Fibroblast of the aortic adventitia (primary cell): Measurements from ENCODE around the gene IRF7. TPM values are rescaled to one million over a fixed set of nuclear protein-coding genes. Genes with fewer than 3 reads are reported as not detected.

Experiments used
- DNase-seq: peaks from one replicate; pipeline ENCODE4 v3.0.0-alpha.2; 2010; ENCODE audit warnings: low read depth
- H3K4me3 ChIP-seq: 2 replicates; pipeline ENCODE4 v1.5.1; 2011; ENCODE audit warnings: low read depth, mild to moderate bottlenecking, control low read depth, low read length, moderate library complexity
- total RNA-seq: library from RNA; depleted of rRNA; stranded (reverse); fragments of >200 nt; gene quantifications from 2 replicates; pipeline ENCODE4 v1.2.3, GENCODE V29; 2012; ENCODE audit warnings: low replicate concordance
- TF ChIP-seq, protein P1 (sequence below): IDR thresholded peaks from 2 replicates; pipeline ENCODE4 v1.5.1; 2011; ENCODE audit warnings: mild to moderate bottlenecking, low read length, control low read depth, inconsistent platforms; ENCODE audit not compliant: insufficient read depth

IRF7 gene
- total RNA-seq, 1 donor: 6.8 TPM

- DNase-seq: no peak
- no peak overlapping the region for H3K4me3 ChIP-seq
- TF ChIP-seq, protein P1, sequence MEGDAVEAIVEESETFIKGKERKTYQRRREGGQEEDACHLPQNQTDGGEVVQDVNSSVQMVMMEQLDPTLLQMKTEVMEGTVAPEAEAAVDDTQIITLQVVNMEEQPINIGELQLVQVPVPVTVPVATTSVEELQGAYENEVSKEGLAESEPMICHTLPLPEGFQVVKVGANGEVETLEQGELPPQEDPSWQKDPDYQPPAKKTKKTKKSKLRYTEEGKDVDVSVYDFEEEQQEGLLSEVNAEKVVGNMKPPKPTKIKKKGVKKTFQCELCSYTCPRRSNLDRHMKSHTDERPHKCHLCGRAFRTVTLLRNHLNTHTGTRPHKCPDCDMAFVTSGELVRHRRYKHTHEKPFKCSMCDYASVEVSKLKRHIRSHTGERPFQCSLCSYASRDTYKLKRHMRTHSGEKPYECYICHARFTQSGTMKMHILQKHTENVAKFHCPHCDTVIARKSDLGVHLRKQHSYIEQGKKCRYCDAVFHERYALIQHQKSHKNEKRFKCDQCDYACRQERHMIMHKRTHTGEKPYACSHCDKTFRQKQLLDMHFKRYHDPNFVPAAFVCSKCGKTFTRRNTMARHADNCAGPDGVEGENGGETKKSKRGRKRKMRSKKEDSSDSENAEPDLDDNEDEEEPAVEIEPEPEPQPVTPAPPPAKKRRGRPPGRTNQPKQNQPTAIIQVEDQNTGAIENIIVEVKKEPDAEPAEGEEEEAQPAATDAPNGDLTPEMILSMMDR: no peak
These were observed 4.5 kb downstream of the IRF7 start for GRCh38 chr11:611001-611996.

- DNase-seq: no peak
- TF ChIP-seq, protein P1: no peak
- no peak overlapping the region for H3K4me3 ChIP-seq
These were observed 5.5 kb downstream of the IRF7 start for GRCh38 chr11:610146-610801.

DNA sequence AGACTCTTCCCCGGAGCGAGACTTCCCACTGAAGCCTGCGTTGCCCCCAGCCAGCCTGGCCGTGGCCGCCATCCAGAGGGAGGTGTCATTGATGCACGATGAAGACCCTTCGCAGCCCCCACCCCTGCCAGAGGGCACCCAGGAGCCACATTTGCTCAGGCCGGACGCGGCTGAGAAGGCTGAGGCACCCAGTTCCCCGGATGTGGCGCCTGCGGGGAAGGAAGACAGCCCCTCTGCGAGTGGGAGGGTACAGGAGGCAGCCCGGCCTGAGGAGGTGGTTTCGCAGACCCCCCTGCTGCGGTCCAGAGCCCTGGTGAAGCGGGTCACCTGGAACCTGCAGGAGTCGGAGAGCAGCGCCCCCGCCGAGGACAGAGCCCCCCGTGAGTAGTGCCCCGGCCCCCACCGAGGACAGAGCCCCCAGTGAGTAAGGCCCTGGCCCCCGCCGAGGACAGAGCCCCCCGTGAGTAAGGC is 6.4 kb downstream of the IRF7 start:
- no peak overlapping the region for H3K4me3 ChIP-seq
- TF ChIP-seq, protein P1: no peak
- no peak for DNase-seq

DNA sequence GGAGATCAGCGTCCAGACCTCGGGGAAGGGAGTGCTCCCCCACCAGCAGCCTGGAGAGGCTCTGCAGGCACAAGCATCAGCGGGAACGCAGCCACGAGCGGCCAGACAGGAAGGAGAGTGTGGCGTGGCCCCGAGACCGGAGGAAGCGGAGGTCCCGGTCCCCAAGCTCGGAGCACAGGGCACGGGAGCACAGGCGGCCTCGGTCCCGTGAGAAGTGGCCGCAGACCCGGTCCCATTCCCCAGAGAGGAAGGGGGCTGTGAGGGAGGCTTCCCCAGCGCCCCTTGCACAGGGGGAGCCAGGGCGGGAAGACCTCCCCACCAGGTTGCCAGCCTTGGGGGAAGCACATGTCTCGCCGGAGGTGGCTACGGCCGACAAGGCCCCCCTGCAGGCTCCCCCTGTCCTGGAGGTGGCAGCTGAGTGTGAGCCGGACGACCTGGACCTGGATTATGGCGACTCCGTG is 6.9 kb downstream of the IRF7 start:
- H3K4me3 ChIP-seq: no peak overlapping the region
- DNase-seq: no peak
- TF ChIP-seq, protein P1: no peak

DNA sequence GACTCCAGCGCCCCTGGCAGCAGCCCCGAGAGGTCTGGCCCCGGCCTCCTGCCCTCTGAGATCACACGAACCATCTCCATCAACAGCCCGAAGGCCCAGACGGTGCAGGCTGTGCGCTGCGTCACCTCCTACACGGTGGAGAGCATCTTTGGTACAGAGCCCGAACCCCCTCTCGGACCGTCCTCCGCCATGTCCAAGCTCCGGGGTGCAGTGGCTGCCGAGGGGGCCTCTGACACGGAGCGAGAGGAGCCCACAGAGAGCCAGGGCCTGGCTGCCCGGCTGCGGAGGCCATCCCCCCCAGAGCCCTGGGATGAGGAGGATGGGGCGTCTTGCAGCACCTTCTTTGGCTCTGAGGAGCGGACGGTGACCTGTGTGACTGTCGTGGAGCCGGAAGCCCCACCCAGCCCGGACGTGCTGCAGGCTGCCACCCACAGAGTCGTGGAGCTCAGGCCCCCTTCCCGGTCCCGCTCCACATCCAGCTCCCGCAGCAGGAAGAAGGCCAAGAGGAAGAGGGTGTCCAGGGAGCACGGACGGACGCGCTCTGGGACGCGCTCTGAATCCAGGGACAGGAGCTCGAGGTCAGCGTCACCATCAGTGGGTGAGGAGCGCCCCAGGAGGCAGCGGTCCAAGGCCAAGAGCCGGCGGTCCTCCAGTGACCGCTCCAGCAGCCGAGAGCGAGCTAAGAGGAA is 7.6 kb downstream of the IRF7 start:
- TF ChIP-seq, protein P1: no peak
- no peak overlapping the region for H3K4me3 ChIP-seq
- DNase-seq: no peak

GRCh38 chr11:607020-607780 is 8.6 kb downstream of the IRF7 start:
- H3K4me3 ChIP-seq: no peak overlapping the region
- TF ChIP-seq, protein P1: no peak
- DNase-seq: no peak
